ENCODE data around the gene XPR1. TPM values are rescaled to one million over a fixed set of nuclear protein-coding genes. Genes with fewer than 3 reads are reported as not detected.

XPR1 gene
- total and polyA plus RNA-seq, 2 donors (not counting 3 experiments of a cell fraction or from before 2014, with no cell fraction given): 23.9 to 26.7 TPM

DNA sequence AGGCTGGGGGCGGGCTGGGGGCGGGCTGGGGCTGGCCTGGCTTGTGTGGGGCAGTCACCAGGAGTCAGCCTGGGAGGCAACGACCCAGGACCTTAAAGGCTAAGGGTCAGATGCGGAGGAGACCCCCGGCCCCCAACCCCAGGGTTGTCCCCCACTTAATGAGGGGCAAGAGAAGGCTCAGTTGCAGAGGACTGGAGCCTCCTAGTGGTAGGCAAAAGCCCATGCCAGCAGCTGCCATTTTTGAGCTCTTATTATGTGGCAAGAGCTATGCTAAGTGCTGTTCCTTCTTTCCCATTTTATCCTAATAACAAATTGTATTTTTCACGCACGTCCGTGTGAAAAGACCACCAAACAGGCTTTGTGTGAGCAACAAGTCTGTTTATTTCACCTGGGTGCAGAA, 288.9 kb downstream of the XPR1 start:
- no peaks in the 10 kb centered on the region for H3K27me3 ChIP-seq (ENCODE audit: control insufficient read depth in 2 of 2, insufficient read depth in 2 of 2, low read length in 2 of 2)
- no peak overlapping the region for H3K4me3 ChIP-seq (replicated peaks in 1 of 3; ENCODE audit: insufficient read depth in 1 of 3, low read depth in 1 of 3, low read length in 3 of 3)
- H4K20me1 ChIP-seq (replicated peaks; ENCODE audit: control insufficient read depth, extremely low read depth, insufficient read depth, low read length): no peaks in the 10 kb centered on the region
- ChIA-PET CTCF (interaction anchor here (0.6 to 1.7 kb wide), 10 partner anchors 9 to 405 kb away, joined by 3 to 26 read pairs (median 3); partner anchors contain the start of gene KIAA1614), POLR2A (no interaction called here)
- no peak overlapping the region for H2AFZ ChIP-seq (ENCODE audit: low read depth, low read length)
- dilution Hi-C loops (cut with MboI; ENCODE audit: extremely low pct_ligation_motif_present, low sequenced_read_pairs): no loop called here
- H3K27ac ChIP-seq (ENCODE audit: insufficient read depth, low read depth, low read length): no peak overlapping the region
- no peak for DNase-seq (ENCODE audit: low read depth, low spot score)
- no peaks in the 10 kb centered on the region for H3K9me1 ChIP-seq (replicated peaks; ENCODE audit: control insufficient read depth, extremely low read depth, insufficient read depth, low read length)
- no peak overlapping the region for H3K4me2 ChIP-seq (ENCODE audit: insufficient read depth, low read length)
- no peaks in the 10 kb centered on the region for H3K79me2 ChIP-seq (ENCODE audit: control insufficient read depth, insufficient read depth, low read length)
- TF ChIP-seq JUN (IDR thresholded peaks at IDR 0.05; ENCODE audit: borderline replicate concordance, insufficient read depth, insufficient read length, low read depth): no peak
- no peak for TF ChIP-seq FOS (IDR thresholded peaks at IDR 0.05; ENCODE audit: borderline replicate concordance, insufficient read depth, low read length)
- no peak for TF ChIP-seq GATA2 (IDR thresholded peaks at IDR 0.05; ENCODE audit: insufficient read depth, insufficient read length, low read depth, low read length)
- no peak for TF ChIP-seq POLR2A (IDR thresholded peaks at IDR 0.05; ENCODE audit: low read depth, low read length)
- TF ChIP-seq, protein P1, sequence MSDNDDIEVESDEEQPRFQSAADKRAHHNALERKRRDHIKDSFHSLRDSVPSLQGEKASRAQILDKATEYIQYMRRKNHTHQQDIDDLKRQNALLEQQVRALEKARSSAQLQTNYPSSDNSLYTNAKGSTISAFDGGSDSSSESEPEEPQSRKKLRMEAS (IDR thresholded peaks at IDR 0.05; ENCODE audit: insufficient read depth, insufficient read length): no peak
- no peak for TF ChIP-seq EZH2 (IDR thresholded peaks at IDR 0.05; ENCODE audit: borderline replicate concordance, low read depth, low read length, severe bottlenecking)
- TF ChIP-seq, protein P2, sequence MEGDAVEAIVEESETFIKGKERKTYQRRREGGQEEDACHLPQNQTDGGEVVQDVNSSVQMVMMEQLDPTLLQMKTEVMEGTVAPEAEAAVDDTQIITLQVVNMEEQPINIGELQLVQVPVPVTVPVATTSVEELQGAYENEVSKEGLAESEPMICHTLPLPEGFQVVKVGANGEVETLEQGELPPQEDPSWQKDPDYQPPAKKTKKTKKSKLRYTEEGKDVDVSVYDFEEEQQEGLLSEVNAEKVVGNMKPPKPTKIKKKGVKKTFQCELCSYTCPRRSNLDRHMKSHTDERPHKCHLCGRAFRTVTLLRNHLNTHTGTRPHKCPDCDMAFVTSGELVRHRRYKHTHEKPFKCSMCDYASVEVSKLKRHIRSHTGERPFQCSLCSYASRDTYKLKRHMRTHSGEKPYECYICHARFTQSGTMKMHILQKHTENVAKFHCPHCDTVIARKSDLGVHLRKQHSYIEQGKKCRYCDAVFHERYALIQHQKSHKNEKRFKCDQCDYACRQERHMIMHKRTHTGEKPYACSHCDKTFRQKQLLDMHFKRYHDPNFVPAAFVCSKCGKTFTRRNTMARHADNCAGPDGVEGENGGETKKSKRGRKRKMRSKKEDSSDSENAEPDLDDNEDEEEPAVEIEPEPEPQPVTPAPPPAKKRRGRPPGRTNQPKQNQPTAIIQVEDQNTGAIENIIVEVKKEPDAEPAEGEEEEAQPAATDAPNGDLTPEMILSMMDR (IDR thresholded peaks at IDR 0.05; ENCODE audit: extremely low read depth in 1 of 2, insufficient read depth in 1 of 2, low read depth in 1 of 2, low read length in 2 of 2): peak in 1 of 2 donors; percentile 24
- no peak for TF ChIP-seq POLR2AphosphoS5 (IDR thresholded peaks at IDR 0.05; ENCODE audit: insufficient read depth, low read depth, low read length)
- intact Hi-C loops (cut with micrococcal nuclease): no loop called here
- no TSS peak for BruUV-seq (replicated peaks)
- no peak for FAIRE-seq
- no peaks in the 10 kb centered on the region for H3K4me1 ChIP-seq (ENCODE audit: control insufficient read depth, extremely low read depth, insufficient read depth, low read length)
- H3K9me3 ChIP-seq (replicated peaks; ENCODE audit: control insufficient read depth, insufficient read depth, low read length): no peaks in the 10 kb centered on the region
- no peaks in the 10 kb centered on the region for H3K36me3 ChIP-seq (ENCODE audit: control insufficient read depth in 2 of 2, extremely low read depth in 1 of 2, insufficient read depth in 2 of 2, low read length in 2 of 2)
- H3K9ac ChIP-seq (replicated peaks; ENCODE audit: extremely low read depth, insufficient read depth, low read length): no peak overlapping the region

Measured in endothelial cell of umbilical vein (primary cell).